RKO (cell line): ENCODE data around the gene GRK5.

Experiments used
- DNase-seq: peaks from one replicate; pipeline ENCODE4 v3.0.0-alpha.2; 2016; ENCODE audit warnings: low spot score

GRK5 gene

GRCh38 chr10:119483001-119483400 is 275.6 kb downstream of the GRK5 start:
- no peak for DNase-seq

DNA sequence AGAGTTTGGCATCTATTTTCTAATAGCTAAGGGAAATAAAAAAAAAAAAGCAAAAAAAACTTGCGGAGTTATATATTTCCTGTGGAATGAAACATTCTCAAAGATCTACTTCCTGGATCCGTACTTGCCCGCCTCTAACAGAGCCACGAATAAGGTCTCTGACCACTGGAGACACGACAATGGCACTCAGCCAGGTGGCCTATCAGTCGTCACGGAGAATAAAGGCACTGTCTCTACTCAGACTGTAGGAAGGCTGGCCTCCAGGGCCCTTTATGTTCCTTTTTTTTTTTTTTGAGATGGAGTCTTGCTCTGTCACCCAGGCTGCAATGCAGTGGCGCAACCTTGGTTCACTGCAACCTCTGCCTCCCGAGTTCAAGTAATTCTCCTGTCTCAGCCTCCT is 276.5 kb downstream of the GRK5 start:
- no peak for DNase-seq

DNA sequence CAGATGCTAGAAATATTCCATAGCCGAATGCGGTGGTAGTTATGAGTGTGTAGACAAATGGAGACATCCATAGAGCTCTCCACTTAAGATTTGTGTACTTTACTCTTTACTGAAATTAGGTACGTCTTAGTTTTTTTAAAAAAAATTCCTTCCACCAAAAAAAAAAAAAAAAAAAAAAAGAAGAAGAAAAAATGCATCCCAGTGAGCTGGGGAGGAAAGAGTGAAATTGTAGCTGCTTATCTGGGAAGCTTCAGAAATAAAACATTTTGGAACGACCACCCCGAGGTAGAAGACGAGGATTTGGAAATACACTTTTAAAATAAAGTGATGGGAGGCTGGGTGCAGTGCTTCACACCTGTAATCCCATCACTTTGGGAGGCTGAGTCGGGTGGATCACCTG is 281.3 kb downstream of the GRK5 start:
- DNase-seq, result no peak

GRCh38 chr10:119489991-119490326 is 282.6 kb downstream of the GRK5 start:
- DNase-seq, result no peak

DNA sequence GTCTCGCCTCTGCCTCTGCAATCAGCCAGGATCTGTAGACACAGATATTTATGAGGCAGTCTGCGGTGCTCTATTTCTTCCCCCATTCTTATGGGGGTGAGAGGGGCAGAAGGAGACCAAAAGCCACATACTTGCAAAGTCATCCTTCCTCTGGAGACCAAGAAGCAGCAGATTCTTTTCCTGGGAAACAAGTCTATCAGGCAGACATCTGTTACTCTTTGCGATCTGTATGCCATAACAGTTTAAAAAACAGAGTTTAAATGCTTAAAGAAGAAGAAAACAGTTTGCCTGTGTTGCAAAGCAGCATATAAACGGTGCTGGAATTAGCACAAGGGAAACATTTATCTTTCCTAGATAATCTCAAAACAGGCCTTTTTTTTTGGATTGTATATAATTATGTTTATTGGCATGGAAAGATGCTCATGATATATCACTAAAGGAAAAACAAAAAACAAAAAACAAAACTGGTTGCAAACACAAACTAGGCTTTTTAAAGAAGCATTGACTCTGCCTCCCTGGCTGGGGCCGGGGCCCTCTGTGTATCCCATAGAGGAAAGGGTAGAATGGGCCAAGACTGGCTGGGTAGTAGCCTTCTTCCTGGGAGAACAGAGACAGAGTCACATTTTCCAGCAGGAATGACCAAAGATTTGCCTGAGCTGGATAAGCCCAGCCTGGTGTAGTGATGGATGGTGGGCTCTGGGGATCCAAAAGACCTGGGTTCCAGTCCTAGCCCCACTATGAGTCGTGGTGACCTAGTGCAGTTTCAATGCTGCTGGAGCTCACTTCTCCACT is 284.8 kb downstream of the GRK5 start:
- DNase-seq, result no peak

- DNase-seq, result no peak
Observed at GRCh38 chr10:119493155-119493554, 285.8 kb downstream of the GRK5 start.

DNA sequence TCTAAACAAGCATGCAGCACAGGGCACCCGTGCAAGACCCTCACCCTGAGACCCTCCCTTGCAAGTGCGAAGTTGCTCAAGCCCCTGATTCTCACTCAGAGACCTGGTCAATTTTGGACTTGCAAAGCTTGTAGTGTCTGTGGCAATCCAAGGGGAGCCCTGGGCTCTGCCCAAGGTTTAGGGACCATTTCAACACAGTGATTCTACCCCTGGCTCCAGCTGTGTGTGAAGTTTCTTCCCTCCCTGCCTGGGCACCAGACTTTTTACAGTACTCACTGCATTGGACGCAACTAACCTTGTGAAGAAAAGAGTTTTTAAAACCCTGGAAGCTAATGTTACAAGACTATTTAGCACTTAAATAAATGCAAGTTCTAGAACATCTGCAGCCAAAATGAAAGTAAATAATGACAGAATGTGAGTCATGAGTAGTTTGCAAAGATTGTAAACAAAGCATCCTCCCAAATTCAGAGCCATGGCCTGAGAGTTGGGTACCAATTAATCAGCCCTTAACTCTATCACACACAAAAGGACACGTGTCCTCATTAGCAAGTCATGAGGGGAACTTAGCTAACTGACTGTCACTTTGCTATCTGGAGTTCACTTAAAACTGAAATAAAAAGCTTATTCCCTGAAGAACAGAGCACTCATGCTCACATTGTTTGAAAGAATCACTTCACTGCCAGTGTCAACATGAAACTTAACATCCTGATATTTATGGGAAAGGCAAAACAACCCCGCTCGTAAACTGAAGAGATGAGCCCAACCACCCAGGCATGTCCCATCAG is 287.1 kb downstream of the GRK5 start:
- DNase-seq, result no peak

GRCh38 chr10:119495021-119495505 is 287.7 kb downstream of the GRK5 start:
- DNase-seq, result no peak

GRCh38 chr10:119495545-119495944 is 288.2 kb downstream of the GRK5 start:
- no peak for DNase-seq

DNA sequence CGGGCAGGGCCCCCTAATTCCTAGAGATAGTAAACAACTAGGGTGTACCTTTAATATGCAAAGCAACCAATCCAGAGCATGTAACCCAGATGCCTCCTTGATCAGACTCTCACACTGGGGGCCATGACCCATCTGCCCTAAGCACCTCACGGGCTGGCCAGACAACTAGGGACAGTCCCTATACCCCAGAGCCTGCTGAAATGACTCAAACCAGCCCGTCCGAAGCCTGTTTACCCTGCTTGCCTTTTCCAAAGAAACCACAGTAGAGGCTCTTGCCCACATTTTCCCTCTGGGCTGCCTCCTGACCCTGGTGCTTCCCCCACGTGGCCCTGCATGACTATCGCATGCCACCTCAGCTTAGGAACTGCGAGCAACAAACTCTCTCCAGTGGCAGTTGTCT is 288.9 kb downstream of the GRK5 start:
- DNase-seq, result no peak

DNA sequence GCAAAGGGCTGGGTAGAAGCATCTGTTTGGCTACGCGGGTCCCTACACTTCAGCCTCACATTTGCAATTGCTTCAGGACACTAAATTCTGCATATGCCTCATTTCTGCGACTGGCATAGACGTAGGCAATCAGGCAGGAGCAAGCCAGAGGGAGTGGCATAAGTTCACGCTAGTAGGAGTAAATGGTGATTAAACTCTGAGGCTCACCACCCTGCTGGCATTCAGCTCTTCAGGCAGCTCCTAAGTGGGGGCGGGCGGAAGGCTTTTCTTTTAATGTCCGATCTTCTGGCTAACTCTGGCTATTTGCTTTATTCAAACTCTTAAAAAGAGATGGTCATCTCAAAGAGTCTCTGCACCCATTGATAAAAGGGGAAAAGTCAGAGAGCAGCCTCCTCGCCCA is 289.9 kb downstream of the GRK5 start:
- DNase-seq, result no peak

GRCh38 chr10:119498889-119499676 is 291.7 kb downstream of the GRK5 start:
- no peak for DNase-seq

- no peak for DNase-seq
Observed at GRCh38 chr10:119499677-119500002, 292.3 kb downstream of the GRK5 start.

DNA sequence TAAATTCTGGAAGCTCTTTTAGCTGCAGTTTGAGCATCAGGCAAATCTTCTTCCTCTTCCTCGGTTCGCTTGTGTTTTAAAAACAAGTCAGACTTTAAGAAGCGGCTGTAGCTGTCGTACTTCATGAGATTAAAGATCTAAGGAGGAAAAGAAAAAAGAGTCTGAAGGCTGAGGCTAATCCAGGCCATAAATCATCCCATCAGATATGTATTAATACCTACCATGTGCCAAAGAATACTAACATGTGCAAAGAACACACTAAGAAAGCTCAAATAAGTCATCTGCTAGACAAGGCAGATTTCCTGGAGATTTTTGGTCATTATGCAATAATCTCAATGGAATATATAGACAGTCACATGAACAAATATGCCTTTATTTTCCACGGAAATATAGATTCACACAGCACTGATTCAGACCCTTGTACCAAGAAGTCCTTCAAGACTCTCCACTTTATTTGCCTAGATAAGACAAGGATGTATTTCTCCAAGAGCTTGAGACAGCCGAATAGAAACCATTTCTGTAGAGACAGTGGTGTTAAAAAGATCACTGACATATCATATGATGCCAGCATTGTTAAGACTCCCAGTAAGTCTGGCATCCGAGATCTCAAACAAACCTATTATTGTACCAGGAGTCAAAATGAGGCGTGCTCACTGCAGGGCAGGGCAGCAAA is 292.9 kb downstream of the GRK5 start:
- DNase-seq, result no peak

GRCh38 chr10:119500821-119501220 is 293.4 kb downstream of the GRK5 start:
- no peak for DNase-seq

DNA sequence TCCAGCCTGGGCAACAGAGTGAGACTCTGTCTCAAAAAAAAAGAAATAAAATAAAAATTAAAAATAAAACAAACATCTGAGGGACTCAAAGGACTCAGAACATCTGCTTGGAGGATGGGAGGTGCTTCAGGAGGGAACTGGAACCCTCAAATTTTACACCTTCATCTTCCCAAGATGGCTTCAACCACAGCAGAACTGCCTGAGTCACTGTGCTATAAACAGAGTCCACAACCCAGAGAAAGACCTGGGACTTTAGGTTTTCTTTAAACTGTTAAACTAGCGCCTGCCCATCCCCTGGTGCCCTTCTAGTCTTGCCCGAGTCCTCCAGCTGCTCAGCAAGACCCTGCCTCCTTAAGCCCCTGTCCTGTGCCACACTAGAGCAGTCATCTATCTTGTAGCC is 294.3 kb downstream of the GRK5 start:
- DNase-seq, result no peak

GRCh38 chr10:119502209-119502608 is 294.8 kb downstream of the GRK5 start:
- no peak for DNase-seq

GRCh38 chr10:119502618-119503155 is 295.3 kb downstream of the GRK5 start:
- no peak for DNase-seq

GRCh38 chr10:119503821-119504220 is 296.4 kb downstream of the GRK5 start:
- no peak for DNase-seq

DNA sequence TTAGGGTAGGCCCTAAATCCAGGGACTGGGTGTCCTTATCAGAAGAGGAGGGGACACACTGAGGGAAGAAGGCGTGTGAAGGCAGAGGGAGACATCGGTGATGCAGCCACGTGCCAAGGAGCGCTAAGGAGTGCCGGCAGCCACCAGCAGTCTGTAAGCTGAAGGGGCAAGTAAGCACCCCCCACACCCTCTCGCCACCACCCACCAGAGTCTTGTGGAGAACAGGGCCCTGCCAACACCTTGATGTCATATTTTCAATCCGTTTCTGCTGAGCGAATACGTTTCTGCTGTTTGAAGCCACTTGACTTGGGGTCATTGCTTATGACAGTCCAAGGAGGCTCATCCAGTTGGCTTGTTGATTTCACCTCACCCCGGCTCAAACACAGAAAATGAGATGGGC is 297.3 kb downstream of the GRK5 start:
- no peak for DNase-seq

GRCh38 chr10:119505131-119505551 is 297.8 kb downstream of the GRK5 start:
- no peak for DNase-seq
